HG03135 (cell line): Measurements from ENCODE around the gene KLHL41.
"Not testable (repeated sequence)": the region's sequence is repeated elsewhere in the genome, so short reads cannot be mapped to it uniquely, and the experiment has no call there.

ENCODE experiments used
- ATAC-seq: cut with Tn5 transposase; IDR thresholded peaks from one replicate; pipeline ENCODE4 v1.9.1; 2021; ENCODE audit warnings: mild to moderate bottlenecking, moderate library complexity; ENCODE audit not compliant: unreplicated experiment

Gene KLHL41

DNA sequence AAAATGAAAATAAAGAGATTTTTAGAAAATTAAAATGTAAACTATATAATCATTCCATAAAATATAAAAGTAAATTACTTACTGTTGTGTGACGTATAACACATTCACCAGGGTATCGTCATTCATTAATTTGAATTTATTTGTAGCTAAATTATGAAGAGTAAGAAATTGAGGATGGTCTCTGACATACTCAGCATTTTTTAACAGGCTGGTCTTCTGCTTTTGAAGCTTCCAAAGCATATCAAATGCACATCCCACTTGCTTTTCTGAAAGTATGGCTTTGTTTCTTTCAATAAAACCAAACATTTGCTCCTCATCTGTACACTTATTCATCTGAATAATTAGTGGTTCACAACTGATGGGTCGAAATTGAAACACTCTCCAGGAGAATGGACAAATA, 62.1 kb downstream of the KLHL41 start:
- ATAC-seq = no peak

DNA sequence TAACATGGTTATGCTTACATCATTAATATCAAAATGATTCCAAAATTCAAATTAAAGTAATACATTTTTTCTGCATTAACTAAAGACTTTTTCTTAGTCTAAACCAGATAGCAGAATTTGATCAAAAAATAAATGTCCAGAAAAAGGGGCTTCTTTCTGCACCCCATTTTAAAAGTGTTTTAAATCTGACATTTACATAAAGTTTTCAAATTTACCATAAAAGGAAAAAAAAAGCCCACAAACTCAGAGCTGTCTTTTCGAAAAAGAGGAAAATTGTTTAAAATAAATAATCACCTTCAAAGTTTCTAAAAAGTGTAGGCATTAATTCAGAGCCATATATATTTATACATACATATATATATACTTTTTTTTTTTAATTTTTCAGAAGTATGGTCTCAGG, 62.7 kb downstream of the KLHL41 start:
- ATAC-seq = no peak

DNA sequence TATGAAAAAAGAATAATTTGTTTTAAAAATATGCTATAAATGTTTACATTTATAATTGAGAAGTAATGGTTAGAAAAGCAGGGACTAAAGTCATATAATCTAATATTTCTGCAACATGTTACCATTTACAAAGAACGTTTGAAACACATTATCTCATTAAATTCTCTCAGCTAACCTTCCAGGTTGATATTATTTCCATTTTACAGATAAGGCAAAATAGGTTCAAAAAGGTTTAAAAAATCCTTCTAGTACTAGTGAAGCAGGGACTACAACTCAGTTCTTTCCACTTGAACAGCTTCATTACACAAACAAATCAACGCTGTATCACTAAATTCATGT, 63.3 kb downstream of the KLHL41 start:
- no peak for ATAC-seq

DNA sequence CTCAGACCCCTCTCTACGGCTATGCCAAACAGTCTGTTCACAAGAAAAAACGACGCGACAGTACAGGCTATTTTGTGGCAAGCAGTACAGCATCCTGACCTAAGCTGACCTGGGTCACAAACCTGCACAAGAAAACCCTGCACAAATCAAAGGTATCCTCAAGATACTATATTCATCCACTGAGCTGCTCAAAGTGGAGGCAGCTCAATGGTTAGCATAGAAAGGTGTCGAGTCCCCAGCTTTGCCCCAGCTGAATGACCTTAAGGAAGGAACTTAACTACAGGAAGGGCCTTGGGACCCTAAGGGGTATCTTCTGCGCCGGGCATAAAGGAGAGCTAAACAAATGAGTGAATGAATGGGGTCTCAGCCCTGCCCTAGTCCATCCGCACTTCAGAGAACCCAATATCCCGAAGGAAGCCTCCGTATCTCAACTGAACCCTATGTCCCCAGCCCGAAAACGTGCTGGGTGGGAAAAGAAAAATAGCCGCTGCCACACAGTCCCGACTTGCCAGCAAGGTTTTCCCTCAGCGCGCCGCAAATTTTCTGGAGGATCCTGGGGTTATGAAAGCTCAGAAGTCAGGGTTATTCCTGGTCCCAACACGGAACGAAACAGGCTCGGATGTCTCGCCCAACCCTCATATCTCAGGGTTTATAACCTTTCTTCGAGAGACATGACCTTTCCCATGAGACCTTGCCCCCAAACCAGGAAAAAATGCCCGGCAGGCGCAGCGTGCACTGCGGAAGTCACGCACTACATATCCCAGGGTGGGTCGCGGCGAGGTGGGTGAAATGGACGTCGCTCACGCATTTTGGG, 63.9 kb downstream of the KLHL41 start, which contains the start of gene FASTKD1:
Gene FASTKD1 (minus strand): TSS at position 706 of the 814 bp plus-strand sequence. CDS start 1,836 bp downstream, outside the sequence.
- ATAC-seq = peak; percentile 95

DNA sequence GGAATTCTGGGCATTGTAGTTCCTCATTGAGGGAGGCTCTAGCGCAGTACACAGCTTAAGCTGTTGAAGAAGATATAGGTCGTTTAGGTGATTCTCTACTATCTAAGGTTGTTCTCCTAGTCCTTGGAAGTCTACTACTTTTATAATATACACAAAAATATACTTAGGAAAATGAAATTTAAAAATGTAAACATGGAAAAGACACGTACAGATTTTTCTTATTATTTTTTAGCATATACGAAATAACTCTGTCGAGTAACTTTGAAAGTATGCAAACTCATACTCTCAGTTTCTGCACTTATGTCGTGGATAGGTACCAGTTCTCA, 64.4 kb downstream of the KLHL41 start:
- no peak for ATAC-seq

DNA sequence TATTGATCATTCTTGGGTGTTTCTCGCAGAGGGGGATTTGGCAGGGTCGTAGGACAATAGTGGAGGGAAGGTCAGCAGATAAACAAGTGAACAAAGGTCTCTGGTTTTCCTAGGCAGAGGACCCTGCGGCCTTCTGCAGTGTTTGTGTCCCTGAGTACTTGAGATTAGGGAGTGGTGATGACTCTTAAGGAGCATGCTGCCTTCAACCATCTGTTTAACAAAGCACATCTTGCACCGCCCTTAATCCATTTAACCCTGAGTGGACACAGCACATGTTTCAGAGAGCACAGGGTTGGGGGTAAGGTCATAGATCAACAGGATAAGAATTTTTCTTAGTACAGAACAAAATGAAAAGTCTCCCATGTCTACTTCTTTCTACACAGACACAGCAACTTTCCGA, 65.0 kb downstream of the KLHL41 start:
- ATAC-seq = not testable (repeated sequence)

DNA sequence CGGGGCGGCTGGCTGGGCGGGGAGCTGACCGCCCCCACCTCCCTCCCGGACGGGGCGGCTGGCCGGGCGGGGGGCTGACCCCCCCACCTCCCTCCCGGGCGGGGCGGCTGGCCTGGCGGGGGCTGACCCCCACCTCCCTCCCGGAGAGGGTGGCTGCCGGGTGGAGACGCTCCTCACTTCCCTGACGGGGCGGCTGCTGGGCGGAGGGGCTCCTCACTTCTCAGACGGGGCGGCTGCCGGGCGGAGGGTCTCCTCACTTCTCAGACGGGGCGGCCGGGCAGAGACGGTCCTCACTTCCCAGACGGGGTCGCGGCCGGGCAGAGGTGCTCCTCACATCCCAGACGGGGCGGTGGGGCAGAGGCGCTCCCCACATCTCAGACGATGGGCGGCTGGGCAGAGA, 65.8 kb downstream of the KLHL41 start:
- not testable (repeated sequence) for ATAC-seq
